ENCODE measurements around the gene USB1.

The USB1 gene

GRCh38 chr16:58027916-58028455, 26.8 kb downstream of the USB1 start:
- peak overlapping the region; percentile 84 for H3K27ac ChIP-seq
- TF ChIP-seq, protein P1, sequence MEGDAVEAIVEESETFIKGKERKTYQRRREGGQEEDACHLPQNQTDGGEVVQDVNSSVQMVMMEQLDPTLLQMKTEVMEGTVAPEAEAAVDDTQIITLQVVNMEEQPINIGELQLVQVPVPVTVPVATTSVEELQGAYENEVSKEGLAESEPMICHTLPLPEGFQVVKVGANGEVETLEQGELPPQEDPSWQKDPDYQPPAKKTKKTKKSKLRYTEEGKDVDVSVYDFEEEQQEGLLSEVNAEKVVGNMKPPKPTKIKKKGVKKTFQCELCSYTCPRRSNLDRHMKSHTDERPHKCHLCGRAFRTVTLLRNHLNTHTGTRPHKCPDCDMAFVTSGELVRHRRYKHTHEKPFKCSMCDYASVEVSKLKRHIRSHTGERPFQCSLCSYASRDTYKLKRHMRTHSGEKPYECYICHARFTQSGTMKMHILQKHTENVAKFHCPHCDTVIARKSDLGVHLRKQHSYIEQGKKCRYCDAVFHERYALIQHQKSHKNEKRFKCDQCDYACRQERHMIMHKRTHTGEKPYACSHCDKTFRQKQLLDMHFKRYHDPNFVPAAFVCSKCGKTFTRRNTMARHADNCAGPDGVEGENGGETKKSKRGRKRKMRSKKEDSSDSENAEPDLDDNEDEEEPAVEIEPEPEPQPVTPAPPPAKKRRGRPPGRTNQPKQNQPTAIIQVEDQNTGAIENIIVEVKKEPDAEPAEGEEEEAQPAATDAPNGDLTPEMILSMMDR (conservative IDR thresholded peaks at IDR 0.05) = no peak

- TF ChIP-seq, protein P1 (conservative IDR thresholded peaks at IDR 0.05) = no peak
- peak overlapping the region; percentile 84 for H3K27ac ChIP-seq
These were observed 27.4 kb downstream of the USB1 start for GRCh38 chr16:58028541-58029070.

DNA sequence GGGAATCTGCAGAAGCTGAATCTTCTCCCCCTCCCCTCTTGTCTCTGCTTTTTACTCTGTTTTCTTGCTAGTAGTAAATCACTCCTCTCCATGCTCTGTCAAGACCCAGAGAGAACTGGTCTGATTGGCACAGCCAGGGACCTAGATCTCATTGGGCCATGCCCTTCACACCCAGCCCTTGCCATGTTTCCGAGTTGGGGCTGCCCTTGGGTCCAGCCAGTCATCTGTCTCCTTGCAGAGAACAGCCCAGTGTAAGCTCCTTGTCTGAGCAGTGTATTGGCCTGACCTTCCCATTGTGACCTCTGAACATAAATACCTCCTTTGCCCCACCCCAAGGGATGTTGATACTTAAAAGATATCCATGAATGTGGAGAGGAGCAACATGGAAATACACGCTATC, 28.2 kb downstream of the USB1 start:
- no peak overlapping the region for H3K27ac ChIP-seq
- TF ChIP-seq, protein P1 (conservative IDR thresholded peaks at IDR 0.05) = no peak

DNA sequence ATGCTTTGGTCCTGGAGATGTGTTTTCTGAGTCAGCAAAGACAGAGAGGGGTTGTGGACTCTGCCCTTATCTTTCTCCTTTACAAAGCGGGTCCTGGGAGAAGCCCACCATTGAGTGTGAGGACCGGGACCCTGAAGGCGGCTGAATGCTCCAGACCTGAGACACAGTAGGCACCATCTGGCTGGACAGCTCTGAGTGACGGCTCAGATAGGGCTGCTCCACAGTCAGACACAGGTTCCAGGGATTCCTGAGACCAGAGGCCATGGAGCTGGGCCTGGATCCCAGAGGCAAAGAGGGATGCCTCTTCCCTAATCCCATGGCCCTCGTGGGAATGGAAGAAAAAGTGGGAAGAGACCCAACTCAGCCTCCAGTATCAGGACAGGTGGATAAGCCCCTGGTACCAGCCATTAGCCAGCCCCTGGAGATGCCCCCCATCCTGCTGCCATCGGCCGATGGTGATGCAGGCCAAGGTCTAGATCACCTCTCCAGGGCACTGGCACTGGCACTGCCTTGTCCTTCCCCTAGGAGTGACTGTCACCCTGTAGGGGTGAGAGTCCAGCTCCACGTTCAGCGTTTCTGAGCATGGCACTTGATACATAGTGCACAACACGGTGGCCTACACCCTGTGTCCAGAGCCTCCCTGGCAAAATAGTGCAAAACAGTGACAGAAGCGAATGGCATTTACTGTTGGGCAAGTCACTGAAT, 29.1 kb downstream of the USB1 start:
- no peak overlapping the region for H3K27ac ChIP-seq
- TF ChIP-seq, protein P1 (conservative IDR thresholded peaks at IDR 0.05) = no peak

DNA sequence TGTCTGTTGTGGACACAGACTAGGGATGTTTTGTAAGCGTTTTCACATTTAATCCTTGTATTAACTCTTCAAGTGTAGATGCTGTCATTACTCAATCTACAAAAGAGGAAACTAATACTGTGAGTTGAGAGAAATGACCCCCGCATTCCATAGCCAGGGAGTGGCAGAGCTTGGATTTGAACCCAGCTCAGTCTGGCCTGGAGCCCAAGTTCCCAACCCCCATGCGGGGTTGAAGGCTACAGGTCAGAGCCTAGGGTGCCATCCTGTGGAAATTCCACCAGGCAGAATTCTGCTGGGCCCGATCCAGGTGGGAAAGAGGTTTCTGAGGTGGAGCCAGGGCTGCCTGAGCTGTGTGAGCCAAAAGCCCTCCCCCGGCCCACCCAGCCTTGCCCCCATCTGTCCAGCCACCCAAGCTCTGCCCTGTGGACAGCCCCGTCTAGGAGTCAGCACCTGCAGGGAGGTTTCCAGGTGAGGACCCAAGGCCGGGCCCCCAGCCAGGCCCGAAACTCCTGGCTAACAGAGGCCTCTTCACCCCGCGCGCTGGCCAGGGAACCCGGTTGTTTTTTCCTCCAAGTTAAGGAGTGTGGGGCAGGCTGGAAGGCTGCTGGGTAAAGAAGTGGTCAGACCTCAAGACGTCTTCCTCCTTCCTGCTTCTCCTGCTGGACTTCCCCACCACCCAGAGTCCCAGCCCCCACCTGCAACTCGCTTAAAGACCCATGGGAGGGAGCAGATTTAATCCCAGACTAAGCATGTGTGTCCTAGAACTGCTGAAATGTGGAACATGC, 30.0 kb downstream of the USB1 start:
- TF ChIP-seq, protein P1 (conservative IDR thresholded peaks at IDR 0.05) = no peak
- H3K27ac ChIP-seq = no peak overlapping the region

DNA sequence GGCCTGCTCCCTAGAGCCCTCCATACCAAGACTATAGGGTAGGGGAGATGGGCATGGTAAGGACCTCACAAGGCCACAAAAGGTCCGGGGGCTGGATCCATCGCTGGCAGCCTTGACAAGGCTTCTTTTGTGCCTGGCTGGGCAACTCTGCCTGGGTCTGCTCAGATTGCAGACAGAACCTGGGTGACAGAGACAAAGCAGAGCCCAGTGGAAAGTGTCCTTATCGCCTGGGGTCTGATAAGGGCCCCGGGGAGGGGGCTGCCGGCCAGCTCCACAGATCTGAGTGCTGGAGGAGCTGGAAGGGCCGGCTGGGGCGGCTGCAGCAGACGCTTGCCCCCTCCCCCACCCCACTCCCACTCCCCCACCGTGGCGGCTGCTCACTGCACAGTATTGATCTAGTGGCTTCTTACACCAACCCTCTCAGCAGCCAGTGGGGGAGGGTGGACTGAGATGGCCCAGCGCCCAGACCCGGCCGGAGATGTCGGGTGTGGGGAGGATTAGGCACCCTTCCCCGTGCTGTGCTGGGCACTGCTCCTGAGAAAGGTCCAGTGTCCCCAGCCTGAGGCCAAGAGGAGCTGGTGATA, 31.6 kb downstream of the USB1 start:
- peak overlapping the region; percentile 63 for H3K27ac ChIP-seq
- TF ChIP-seq, protein P1 (conservative IDR thresholded peaks at IDR 0.05) = no peak
